Astrocyte (in vitro differentiated cells and primary cell): ENCODE data around the gene GSN.

Experiments
- CTCF ChIP-seq: IDR thresholded peaks from 2 replicates; pipeline ENCODE4 v1.5.1; 2011; ENCODE audit warnings: low read depth, mild to moderate bottlenecking, inconsistent platforms, low read length, moderate library complexity; ENCODE audit not compliant: insufficient read depth
- EZH2 ChIP-seq: IDR thresholded peaks from 2 replicates; pipeline ENCODE4 v1.6.1; 2012; ENCODE audit warnings: mild to moderate bottlenecking, low read length, inconsistent platforms; ENCODE audit not compliant: insufficient read depth

- TF ChIP-seq CTCF (no peak), EZH2 (no peak)
Observed at GRCh38 chr9:121289772-121290370, 21.9 kb downstream of the GSN start.
